SK-N-SH (cell line): ENCODE measurements around the gene NCLN. TPM values are rescaled to one million over a fixed set of nuclear protein-coding genes. Genes with fewer than 3 reads are reported as not detected.

Experiments
- CTCF ChIA-PET: fragments of 300-600, 350-600 bp; formaldehyde crosslinking; extraction: SDS; loops from one replicate; lab custom pipeline; 2021; lab: Yijun Ruan, JAX
- POLR2A ChIA-PET: fragments of 350-600 bp; sonication (Branson Sonifier 250); formaldehyde crosslinking; extraction: SDS; loops from one replicate; lab custom pipeline; 2020; ENCODE audit warnings: antibody characterized with exemption, inconsistent platforms; lab: Yijun Ruan, JAX
- DNase-seq: peaks from one replicate; pipeline ENCODE4 v3.0.0; 2012
- H2AFZ ChIP-seq: fragments of 200-600 bp; sonication (generic); 2 replicates; pipeline ENCODE4 v1.8.1; 2016; ENCODE audit warnings: antibody characterized with exemption, mild to moderate bottlenecking, low read depth
- H3F3A ChIP-seq: fragments of 200-600 bp; sonication (generic); replicated peaks from 2 replicates; pipeline ENCODE3; 2016; ENCODE audit warnings: antibody characterized with exemption, mild to moderate bottlenecking; ENCODE audit not compliant: insufficient read depth
- H3K27ac ChIP-seq, 2 experiments: fragments of 200-500 bp in 1 of 2; fragments of 200-600 bp in 1 of 2; sonication (Bioruptor generic) in 1 of 2; sonication (generic), shearing (Covaris generic) in 1 of 2; 2 replicates each; pipeline versions ENCODE4 v1.5.1 to v1.6.1; 2014 to 2016; ENCODE audit warnings: low read depth in 2 of 2, inconsistent platforms in 1 of 2, low read length in 1 of 2, mild to moderate bottlenecking in 1 of 2, mixed read lengths in 1 of 2
- H3K27me3 ChIP-seq: fragments of 200-600 bp; sonication (generic), shearing (Covaris generic); 2 replicates; pipeline ENCODE4 v1.6.1; 2016; ENCODE audit warnings: mixed run types; ENCODE audit not compliant: insufficient read depth
- H3K36me3 ChIP-seq, 2 experiments: fragments of 200-500 bp in 1 of 2; fragments of 200-600 bp in 1 of 2; sonication (Bioruptor generic) in 1 of 2; sonication (generic) in 1 of 2; replicated peaks in 1 of 2; 2 replicates each; pipeline versions ENCODE3 to v1.5.1; 2014 to 2016; ENCODE audit warnings: low read length in 1 of 2, mild to moderate bottlenecking in 1 of 2; ENCODE audit not compliant: insufficient read depth in 2 of 2, control insufficient read depth in 1 of 2
- H3K4me1 ChIP-seq, 2 experiments: fragments of 200-500 bp in 1 of 2; fragments of 200-600 bp in 1 of 2; sonication (Bioruptor generic) in 1 of 2; sonication (generic), shearing (Covaris generic) in 1 of 2; 2 replicates each; pipeline versions ENCODE4 v1.5.1 to v1.6.1; 2014 to 2016; ENCODE audit warnings: low read depth in 1 of 2, low read length in 1 of 2, mixed run types in 1 of 2; ENCODE audit not compliant: insufficient read depth in 2 of 2, control insufficient read depth in 1 of 2
- H3K4me2 ChIP-seq: fragments of 200-600 bp; sonication (generic), shearing (Covaris generic); 2 replicates; pipeline ENCODE4 v1.6.1; 2017; ENCODE audit warnings: mixed run types
- H3K4me3 ChIP-seq, 2 experiments: fragments of 200-500 bp in 1 of 2; fragments of 200-600 bp in 1 of 2; sonication (Bioruptor generic) in 1 of 2; sonication (generic), shearing (Covaris generic) in 1 of 2; 2 replicates each; pipeline versions ENCODE4 v1.5.1 to v1.8.1; 2014 to 2016; ENCODE audit warnings: low read depth in 2 of 2, inconsistent platforms in 1 of 2, low read length in 1 of 2, mild to moderate bottlenecking in 1 of 2, mixed read lengths in 1 of 2, moderate library complexity in 1 of 2
- H3K79me2 ChIP-seq: fragments of 200-600 bp; sonication (generic); 2 replicates; pipeline ENCODE4 v1.8.1; 2017; ENCODE audit warnings: mild to moderate bottlenecking; ENCODE audit not compliant: insufficient read depth
- H3K9ac ChIP-seq: fragments of 200-600 bp; sonication (generic); 2 replicates; pipeline ENCODE4 v1.6.1; 2017; ENCODE audit warnings: mixed run types
- H3K9me2 ChIP-seq: fragments of 200-600 bp; sonication (generic); 2 replicates; pipeline ENCODE4 v1.6.1; 2017; ENCODE audit warnings: mixed run types
- H3K9me3 ChIP-seq: fragments of 200-600 bp; sonication (generic); 2 replicates; pipeline ENCODE4 v1.6.1; 2017; ENCODE audit warnings: mixed run types, mild to moderate bottlenecking, moderate library complexity
- H4K20me1 ChIP-seq: fragments of 200-600 bp; sonication (generic); 2 replicates; pipeline ENCODE4 v1.6.1; 2017; ENCODE audit warnings: mild to moderate bottlenecking, mixed run types; ENCODE audit not compliant: insufficient read depth
- CHD2 ChIP-seq: fragments of 150-350 bp; IDR thresholded peaks from 2 replicates; pipeline ENCODE4 v1.6.1; 2018; ENCODE audit warnings: low read length; ENCODE audit not compliant: partially characterized antibody
- ELF1 ChIP-seq: IDR thresholded peaks from 2 replicates; pipeline ENCODE4 v1.4.0; 2012
- FOSL2 ChIP-seq: IDR thresholded peaks from 2 replicates; pipeline ENCODE4 v1.4.0; 2012; ENCODE audit warnings: low read depth, mild to moderate bottlenecking, moderate library complexity, borderline replicate concordance
- FOXM1 ChIP-seq: IDR thresholded peaks from 2 replicates; pipeline ENCODE4 v1.4.0; 2012; ENCODE audit warnings: low read depth, mild to moderate bottlenecking
- GATA2 ChIP-seq: sonication (generic); formaldehyde crosslinking; IDR thresholded peaks from 2 replicates; pipeline ENCODE4 v1.5.0; 2020; ENCODE audit warnings: mild to moderate bottlenecking, missing genetic modification reagents
- JUND ChIP-seq: IDR thresholded peaks from 2 replicates; pipeline ENCODE4 v1.4.0; 2012
- MEF2A ChIP-seq: IDR thresholded peaks from 2 replicates; pipeline ENCODE4 v1.4.0; 2012; ENCODE audit warnings: low read depth, borderline replicate concordance
- NFIC ChIP-seq: IDR thresholded peaks from 2 replicates; pipeline ENCODE4 v1.4.0; 2012; ENCODE audit warnings: borderline replicate concordance
- POLR2AphosphoS5 ChIP-seq: IDR thresholded peaks from 2 replicates; pipeline ENCODE4 v1.6.1; 2012; ENCODE audit warnings: low read depth, low read length
- RAD21 ChIP-seq: IDR thresholded peaks from 2 replicates; pipeline ENCODE4 v1.6.1; 2012; ENCODE audit warnings: mild to moderate bottlenecking, low read length
- REST ChIP-seq: IDR thresholded peaks from 2 replicates; pipeline ENCODE4 v1.6.1; 2012; ENCODE audit warnings: mild to moderate bottlenecking, low read depth, low read length, moderate library complexity
- RFX5 ChIP-seq: IDR thresholded peaks from 2 replicates; pipeline ENCODE4 v1.6.1; 2012; ENCODE audit warnings: mild to moderate bottlenecking, improper control_type of control experiment, low read length
- TAF1 ChIP-seq: IDR thresholded peaks from 2 replicates; pipeline ENCODE4 v1.6.1; 2012; ENCODE audit warnings: low read depth, mild to moderate bottlenecking, low read length, moderate library complexity, borderline replicate concordance
- USF2 ChIP-seq: fragments of 150-350 bp; IDR thresholded peaks from 2 replicates; pipeline ENCODE4 v1.6.1; 2017; ENCODE audit warnings: antibody characterized with exemption, low read length, low read depth, borderline replicate concordance
- YY1 ChIP-seq: IDR thresholded peaks from 2 replicates; pipeline ENCODE4 v1.4.0; 2012; ENCODE audit warnings: low read depth, mild to moderate bottlenecking
- WGBS: methylation state at CpG from one replicate; pipeline ENCODE4 v1.1.6; 2017; ENCODE audit warnings: low lambda C conversion rate; 5-methylcytosine and 5-hydroxymethylcytosine counted together
- polyA plus RNA-seq, 3 experiments: library from polyadenylated mRNA; depleted of rRNA; stranded (reverse); fragments of >200 nt; gene quantifications; 2 replicates each; pipeline ENCODE4 v1.2.3, GENCODE V29; 2012

NCLN gene
- polyA plus RNA-seq, 1 of the 3 experiments (the other 2 are of a cell fraction): 69.0 TPM

- TF ChIP-seq NFIC: no peak
- no peak for TF ChIP-seq JUND
- TF ChIP-seq ELF1: no peak
- TF ChIP-seq RAD21: no peak
- TF ChIP-seq RFX5: no peak
- TF ChIP-seq FOXM1: no peak
- TF ChIP-seq, all 33 proteins: peak for 0
- Histone ChIP-seq H3K9me2 (no peaks in the 10 kb centered on the region), H2AFZ (no peak overlapping the region), H3K4me1 (peaks cover 0 to 1% of the 10 kb centered on the region in 2 experiments; a peak in 2 of 4 replicates), H4K20me1 (no peaks in the 10 kb centered on the region), H3K27me3 (no peaks in the 10 kb centered on the region), H3K4me2 (no peak overlapping the region), H3K9ac (no peak overlapping the region), H3F3A (peaks cover 3% of the 10 kb centered on the region), H3K36me3 (no peaks in the 10 kb centered on the region), H3K79me2 (no peaks in the 10 kb centered on the region), H3K4me3 (no peak overlapping the region), H3K27ac (no peak overlapping the region), H3K9me3 (no peaks in the 10 kb centered on the region)
- CTCF ChIA-PET: interaction anchor here (0.6 to 0.7 kb wide), 2 partner anchors 17 to 32 kb away, joined by 3 to 4 read pairs; no protein-coding TSS in a partner anchor
- POLR2A ChIA-PET: no interaction called here
- DNase-seq: no peak
- 93% methylated on average over 14 of the region's 31 CpGs for WGBS
Observed at GRCh38 chr19:3179739-3180293, 5.9 kb upstream of the NCLN start.

- H3K9me3 ChIP-seq: no peaks in the 10 kb centered on the region
- H3K27ac ChIP-seq: no peak overlapping the region
- peaks cover 0 to 6% of the 10 kb centered on the region in 2 experiments for H3K36me3 ChIP-seq
- TF ChIP-seq USF2 (no peak), REST (no peak), MEF2A (no peak), YY1 (no peak), POLR2AphosphoS5 (no peak), FOSL2 (no peak), CHD2 (no peak), GATA2 (CRISPR knock-in tag) (no peak), JUND (no peak), TAF1 (no peak)
- TF ChIP-seq, all 33 proteins: peak for 0
- peaks cover 10 to 19% of the 10 kb centered on the region in 2 experiments; a peak in 2 of 4 replicates for H3K4me1 ChIP-seq
- POLR2A ChIA-PET: no interaction called here
- H3K79me2 ChIP-seq: peaks cover 32% of the 10 kb centered on the region
- no peak for DNase-seq
- peak overlapping the region; percentile 99 for H2AFZ ChIP-seq
- H3K4me2 ChIP-seq: no peak overlapping the region
- no peaks in the 10 kb centered on the region for H3K9me2 ChIP-seq
- no peaks in the 10 kb centered on the region for H4K20me1 ChIP-seq
- no peak overlapping the region for H3K9ac ChIP-seq
- WGBS: 78% methylated on average over 13 of the region's 13 CpGs
- no peaks in the 10 kb centered on the region for H3K27me3 ChIP-seq
- CTCF ChIA-PET: interaction anchor here (0.6 to 2.6 kb wide), 8 partner anchors 20 to 233 kb away, joined by 3 to 15 read pairs (median 4); no protein-coding TSS in a partner anchor
- peaks cover 3% of the 10 kb centered on the region for H3F3A ChIP-seq
- H3K4me3 ChIP-seq: no peak overlapping the region
Observed at GRCh38 chr19:3183721-3184641, 1.7 kb upstream of the NCLN start.
